OCI-LY3 (cell line): ENCODE data around the gene SYTL3.

Experiments
- EZH2phosphoT487 ChIP-seq: fragments of 200-600 bp; shearing (Covaris generic); IDR thresholded peaks from 2 replicates; pipeline ENCODE4 v1.6.1; 2018; ENCODE audit warnings: antibody characterized with exemption, mixed run types, low read depth
- TF ChIP-seq, protein P1 (sequence below): fragments of 200-600, 300-600 bp; sonication (generic); IDR thresholded peaks from 2 replicates; pipeline ENCODE4 v1.5.1; 2014; ENCODE audit warnings: antibody characterized with exemption, low read length, low read depth

DNA sequence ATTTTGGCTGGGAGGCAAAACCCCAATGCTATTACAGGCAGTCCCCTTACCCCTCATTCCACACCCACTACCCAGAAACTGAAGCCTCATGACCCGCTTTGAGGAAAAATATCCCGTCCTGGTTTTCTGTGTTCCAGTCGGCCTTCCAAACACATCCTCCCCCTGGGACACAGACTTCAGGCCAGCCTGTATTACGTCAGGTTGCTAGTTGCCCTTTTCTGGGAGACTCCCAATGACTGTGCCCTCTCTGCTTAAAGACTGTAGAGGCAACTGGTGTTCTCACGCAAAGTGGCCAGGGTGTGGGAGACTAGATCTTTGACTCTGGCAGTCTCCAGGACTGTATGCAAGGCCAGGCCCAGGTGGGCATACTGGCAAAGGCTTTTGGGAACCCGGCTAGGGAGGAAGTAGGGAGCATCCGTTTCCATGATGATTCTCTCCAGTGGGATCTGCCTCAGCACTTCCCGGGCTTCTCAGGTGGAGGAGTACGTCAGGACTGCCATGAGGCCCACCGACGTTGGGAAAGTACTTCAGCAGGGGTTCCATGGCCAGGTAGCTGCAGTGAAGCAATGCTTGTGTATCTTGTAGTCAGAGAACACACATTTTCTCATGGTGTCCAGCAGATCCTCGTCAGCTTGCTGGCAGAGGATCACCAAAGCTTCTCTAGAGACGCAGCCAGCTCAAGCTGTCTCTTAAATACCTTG lies 40.2 kb upstream of the SYTL3 start:
- TF ChIP-seq, protein P1, sequence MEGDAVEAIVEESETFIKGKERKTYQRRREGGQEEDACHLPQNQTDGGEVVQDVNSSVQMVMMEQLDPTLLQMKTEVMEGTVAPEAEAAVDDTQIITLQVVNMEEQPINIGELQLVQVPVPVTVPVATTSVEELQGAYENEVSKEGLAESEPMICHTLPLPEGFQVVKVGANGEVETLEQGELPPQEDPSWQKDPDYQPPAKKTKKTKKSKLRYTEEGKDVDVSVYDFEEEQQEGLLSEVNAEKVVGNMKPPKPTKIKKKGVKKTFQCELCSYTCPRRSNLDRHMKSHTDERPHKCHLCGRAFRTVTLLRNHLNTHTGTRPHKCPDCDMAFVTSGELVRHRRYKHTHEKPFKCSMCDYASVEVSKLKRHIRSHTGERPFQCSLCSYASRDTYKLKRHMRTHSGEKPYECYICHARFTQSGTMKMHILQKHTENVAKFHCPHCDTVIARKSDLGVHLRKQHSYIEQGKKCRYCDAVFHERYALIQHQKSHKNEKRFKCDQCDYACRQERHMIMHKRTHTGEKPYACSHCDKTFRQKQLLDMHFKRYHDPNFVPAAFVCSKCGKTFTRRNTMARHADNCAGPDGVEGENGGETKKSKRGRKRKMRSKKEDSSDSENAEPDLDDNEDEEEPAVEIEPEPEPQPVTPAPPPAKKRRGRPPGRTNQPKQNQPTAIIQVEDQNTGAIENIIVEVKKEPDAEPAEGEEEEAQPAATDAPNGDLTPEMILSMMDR, result no peak
- no peak for TF ChIP-seq EZH2phosphoT487
